ENCODE results near the gene GIT1. TPM values are rescaled to one million over a fixed set of nuclear protein-coding genes. Genes with fewer than 3 reads are reported as not detected.

Gene GIT1
- total RNA-seq, 3 donors from 2014 or later (not counting 1 experiment from before 2014, with no cell fraction given) = 39.4 to 61.4 (median 54.6) TPM

GRCh38 chr17:29607557-29608195 is 18.2 kb upstream of the GIT1 start:
- H3K27me3 Mint-ChIP-seq (ENCODE audit: low read depth in 2 of 2) = no peaks in the 10 kb centered on the region
- H3K4me3 ChIP-seq (ENCODE audit: low read length) = no peak overlapping the region
- no peaks in the 10 kb centered on the region for H3K9me3 ChIP-seq (ENCODE audit: control insufficient read depth, insufficient read depth, low read length)
- intact Hi-C loops (cut with micrococcal nuclease) = no loop called here
- no peaks in the 10 kb centered on the region for H3K27me3 ChIP-seq (ENCODE audit: control insufficient read depth, insufficient read depth, low read length)
- WGBS (ENCODE audit: insufficient coverage) = 94% methylated on average over 29 of the region's 29 CpGs
- peaks cover 15% of the 10 kb centered on the region for H3K4me1 ChIP-seq (ENCODE audit: control insufficient read depth, insufficient read depth, low read length)
- no peaks in the 10 kb centered on the region for H3K36me3 Mint-ChIP-seq
- H3K4me3 Mint-ChIP-seq = no peak overlapping the region
- no peak for ATAC-seq
- no peaks in the 10 kb centered on the region for H3K36me3 ChIP-seq (ENCODE audit: control insufficient read depth, insufficient read depth, low read length)
- H3K27ac ChIP-seq (ENCODE audit: low read length) = no peak overlapping the region
- H3K27ac Mint-ChIP-seq = no peak overlapping the region
- peaks cover 5 to 13% of the 10 kb centered on the region in 2 donors for H3K4me1 Mint-ChIP-seq
- no peak for DNase-seq
- H3K9me3 Mint-ChIP-seq = no peaks in the 10 kb centered on the region
- TF ChIP-seq CTCF (IDR thresholded peaks at IDR 0.05) = no peak

GRCh38 chr17:29603109-29603674 is 13.7 kb upstream of the GIT1 start:
- Histone ChIP-seq H3K36me3 (ENCODE audit: control insufficient read depth, insufficient read depth, low read length) (no peaks in the 10 kb centered on the region), H3K4me3 (ENCODE audit: low read length) (no peak overlapping the region), H3K27me3 (ENCODE audit: control insufficient read depth, insufficient read depth, low read length) (no peaks in the 10 kb centered on the region), H3K4me1 (ENCODE audit: control insufficient read depth, insufficient read depth, low read length) (peaks cover 1% of the 10 kb centered on the region), H3K9me3 (ENCODE audit: control insufficient read depth, insufficient read depth, low read length) (no peaks in the 10 kb centered on the region), H3K27ac (ENCODE audit: low read length) (no peak overlapping the region)
- no peak overlapping the region for H3K27ac Mint-ChIP-seq
- H3K4me3 Mint-ChIP-seq = no peak overlapping the region
- H3K27me3 Mint-ChIP-seq (ENCODE audit: low read depth in 2 of 2) = peaks cover 8% of the 10 kb centered on the region in 2 donors
- DNase-seq = no peak
- intact Hi-C loops (cut with micrococcal nuclease) = no loop called here
- TF ChIP-seq CTCF (IDR thresholded peaks at IDR 0.05) = no peak
- H3K4me1 Mint-ChIP-seq = peaks cover 0 to 1% of the 10 kb centered on the region in 2 donors
- no peak for ATAC-seq
- WGBS (ENCODE audit: insufficient coverage) = 98% methylated on average over 6 of the region's 6 CpGs
- H3K9me3 Mint-ChIP-seq = no peaks in the 10 kb centered on the region
- no peaks in the 10 kb centered on the region for H3K36me3 Mint-ChIP-seq

- H3K27me3 Mint-ChIP-seq (ENCODE audit: low read depth in 2 of 2) = peaks cover 8% of the 10 kb centered on the region in 2 donors
- WGBS (ENCODE audit: insufficient coverage) = 93% methylated on average over 12 of the region's 13 CpGs
- peaks cover 3% of the 10 kb centered on the region for H3K27me3 ChIP-seq (ENCODE audit: control insufficient read depth, insufficient read depth, low read length)
- intact Hi-C loops (cut with micrococcal nuclease) = no loop called here
- TF ChIP-seq CTCF (IDR thresholded peaks at IDR 0.05) = no peak
- H3K27ac Mint-ChIP-seq = no peak overlapping the region
- no peak overlapping the region for H3K4me3 ChIP-seq (ENCODE audit: low read length)
- H3K4me1 Mint-ChIP-seq = peaks cover 0 to 14% of the 10 kb centered on the region in 2 donors
- no peaks in the 10 kb centered on the region for H3K9me3 ChIP-seq (ENCODE audit: control insufficient read depth, insufficient read depth, low read length)
- no peak for ATAC-seq
- no peak overlapping the region for H3K27ac ChIP-seq (ENCODE audit: low read length)
- no peaks in the 10 kb centered on the region for H3K36me3 ChIP-seq (ENCODE audit: control insufficient read depth, insufficient read depth, low read length)
- no peaks in the 10 kb centered on the region for H3K9me3 Mint-ChIP-seq
- no peak for DNase-seq
- no peak overlapping the region for H3K4me3 Mint-ChIP-seq
- peaks cover 13% of the 10 kb centered on the region for H3K4me1 ChIP-seq (ENCODE audit: control insufficient read depth, insufficient read depth, low read length)
- no peaks in the 10 kb centered on the region for H3K36me3 Mint-ChIP-seq
Observed at GRCh38 chr17:29597361-29598172, 8.1 kb upstream of the GIT1 start.
